HG03108 (cell line): Measurements from ENCODE around the gene FAM163A.
"Not testable (repeated sequence)": the region's sequence is repeated elsewhere in the genome, so short reads cannot be mapped to it uniquely, and the experiment has no call there.

Source experiments
- ATAC-seq: cut with Tn5 transposase; IDR thresholded peaks from one replicate; pipeline ENCODE4 v1.9.1; 2021; ENCODE audit warnings: moderate library complexity; ENCODE audit not compliant: unreplicated experiment

The FAM163A gene

DNA sequence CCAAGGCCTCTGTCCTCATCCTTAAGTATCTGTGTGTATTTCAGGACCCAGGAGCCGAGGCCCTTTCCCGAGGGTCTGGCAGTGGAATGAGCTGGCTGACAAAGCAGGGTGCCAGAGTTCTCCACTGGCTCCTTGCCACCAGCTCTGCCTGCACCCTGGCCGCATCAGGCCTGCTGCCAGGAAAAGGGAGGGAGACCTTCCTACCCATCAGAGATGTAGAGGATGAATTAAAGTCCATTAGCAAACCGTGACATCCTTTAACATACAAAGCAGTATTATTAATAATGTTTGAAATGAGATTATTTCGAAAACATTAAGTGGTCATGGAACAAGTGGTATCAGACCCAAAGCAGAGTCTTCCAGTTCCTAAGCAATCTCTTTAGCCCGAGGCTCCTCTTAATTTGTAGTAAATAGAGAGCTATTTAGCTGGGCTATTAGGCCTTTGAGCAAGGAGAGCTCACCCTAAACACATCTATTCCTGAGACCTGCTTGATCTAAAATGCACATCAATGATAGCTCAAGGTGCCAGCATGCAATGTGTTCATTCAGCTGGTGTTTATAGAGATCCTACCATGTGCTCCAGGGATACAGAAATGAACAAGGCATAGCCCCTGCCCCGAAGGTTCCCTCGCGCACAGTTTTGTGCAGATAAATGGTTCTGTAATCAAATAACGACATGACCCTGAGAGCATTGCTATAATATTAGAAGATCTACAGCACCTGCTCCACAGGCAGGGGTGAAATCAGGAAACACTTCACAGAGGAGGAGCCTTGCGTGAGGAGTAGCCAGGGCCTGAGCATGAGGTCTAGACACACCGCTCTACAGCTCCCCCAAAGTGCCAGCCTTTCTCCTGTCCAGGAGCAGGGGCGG, 44.0 kb downstream of the FAM163A start:
- ATAC-seq: no peak

DNA sequence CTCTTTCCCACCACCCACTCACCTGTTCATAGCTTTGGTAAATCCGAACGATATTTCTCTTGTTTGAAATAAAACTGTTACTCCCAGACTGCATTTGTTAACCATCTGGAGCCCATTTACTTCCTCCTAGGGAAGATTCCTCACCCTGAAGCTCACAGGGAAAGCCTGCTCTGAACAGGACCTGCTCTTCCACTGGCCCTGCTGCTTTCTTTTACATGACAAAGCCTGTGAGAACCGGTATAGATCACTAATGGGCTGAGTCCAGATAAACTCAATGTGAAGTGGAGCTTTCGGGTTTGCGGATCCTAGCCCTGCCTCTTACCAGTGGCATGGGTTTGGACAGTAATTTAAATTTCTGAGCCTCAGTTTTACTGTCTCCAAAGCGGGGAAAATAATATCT, 45.2 kb downstream of the FAM163A start:
- no peak for ATAC-seq

DNA sequence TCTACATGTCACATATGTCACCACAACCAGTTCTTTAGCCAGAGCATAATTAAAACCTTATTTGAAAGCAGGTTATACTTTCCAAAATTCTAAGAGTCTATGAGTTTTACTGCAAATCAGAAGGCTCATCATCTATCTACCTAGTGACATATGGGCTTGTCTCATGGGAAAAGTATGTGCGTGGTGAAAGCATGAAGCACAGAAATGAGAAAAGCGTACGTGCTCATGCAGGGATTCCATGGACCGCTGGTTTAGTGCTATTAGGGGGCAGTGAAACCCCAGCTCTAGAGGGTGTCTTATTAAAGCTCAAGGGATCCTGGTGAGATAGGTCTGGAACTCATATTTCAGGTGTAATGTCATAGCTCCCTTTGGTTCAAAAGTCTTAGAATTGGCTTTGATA, 50.2 kb downstream of the FAM163A start:
- ATAC-seq: no peak

DNA sequence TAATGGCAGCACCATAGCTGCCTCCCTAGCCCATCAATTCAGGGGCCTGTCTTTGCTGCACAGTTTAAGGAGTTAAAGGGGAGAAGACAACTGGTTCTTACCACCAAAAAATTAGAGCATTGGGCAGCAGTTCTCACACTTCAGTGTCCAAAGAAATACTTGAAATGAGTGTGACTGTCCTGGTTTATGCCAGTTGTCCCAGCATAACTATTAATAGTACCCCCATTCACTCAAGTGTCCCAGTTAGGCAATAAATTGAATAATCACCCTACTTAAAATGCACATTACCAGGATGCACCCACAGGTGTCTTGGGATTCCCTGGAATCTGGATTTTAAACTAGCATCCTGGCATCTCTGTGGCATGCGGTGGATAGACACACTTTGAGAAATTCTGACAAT, 51.1 kb downstream of the FAM163A start:
- ATAC-seq: no peak

DNA sequence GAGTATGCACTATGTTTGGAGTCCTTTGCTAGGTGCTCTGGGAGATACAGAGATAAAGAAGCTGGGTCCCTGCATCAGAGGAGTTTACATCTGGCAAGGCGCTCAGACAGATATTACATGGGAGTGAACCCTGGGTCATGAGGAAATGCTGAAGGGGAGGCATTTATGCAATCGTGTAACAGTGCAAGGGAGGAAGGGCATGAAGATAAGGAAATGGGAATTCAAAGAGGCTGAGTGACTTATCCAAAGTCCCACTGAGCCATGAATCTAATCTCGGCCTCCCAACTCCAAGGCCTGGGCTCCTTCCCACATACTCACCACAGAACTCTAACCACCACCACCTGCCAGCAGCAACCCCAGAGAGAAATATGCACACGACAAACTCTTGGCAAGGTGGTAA, 51.6 kb downstream of the FAM163A start:
- no peak for ATAC-seq

DNA sequence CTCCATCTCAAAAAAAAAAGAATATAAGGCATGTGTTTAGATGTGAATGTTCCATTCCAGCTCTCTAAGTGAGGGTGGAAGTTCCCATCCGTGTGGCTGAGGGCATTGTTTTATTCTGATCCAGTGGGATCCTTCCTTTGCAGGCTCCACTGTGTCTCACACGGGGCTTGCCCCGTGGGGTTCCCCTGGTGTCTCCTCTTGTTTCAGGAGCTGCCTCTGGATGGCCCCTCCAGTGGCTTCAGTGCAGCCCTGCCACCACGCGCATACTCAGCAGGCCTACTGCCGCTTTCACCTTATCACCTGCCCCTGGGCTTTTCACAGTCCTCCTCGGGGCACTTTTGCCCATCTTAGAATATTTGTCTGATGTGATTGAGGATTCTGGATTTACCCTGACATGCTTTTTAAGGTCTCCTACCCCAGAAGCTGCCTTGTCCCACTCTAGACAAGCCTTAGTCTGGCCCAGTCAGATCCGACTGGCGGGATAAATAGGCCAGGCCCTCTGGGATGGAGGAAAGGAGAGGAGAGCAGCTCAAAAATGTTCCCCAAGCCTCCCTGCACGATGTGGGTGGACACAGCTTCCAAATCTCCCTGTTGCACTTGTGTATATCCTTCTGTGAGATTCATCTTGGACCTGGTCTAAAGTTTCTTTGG, 55.2 kb downstream of the FAM163A start:
- ATAC-seq: no peak

DNA sequence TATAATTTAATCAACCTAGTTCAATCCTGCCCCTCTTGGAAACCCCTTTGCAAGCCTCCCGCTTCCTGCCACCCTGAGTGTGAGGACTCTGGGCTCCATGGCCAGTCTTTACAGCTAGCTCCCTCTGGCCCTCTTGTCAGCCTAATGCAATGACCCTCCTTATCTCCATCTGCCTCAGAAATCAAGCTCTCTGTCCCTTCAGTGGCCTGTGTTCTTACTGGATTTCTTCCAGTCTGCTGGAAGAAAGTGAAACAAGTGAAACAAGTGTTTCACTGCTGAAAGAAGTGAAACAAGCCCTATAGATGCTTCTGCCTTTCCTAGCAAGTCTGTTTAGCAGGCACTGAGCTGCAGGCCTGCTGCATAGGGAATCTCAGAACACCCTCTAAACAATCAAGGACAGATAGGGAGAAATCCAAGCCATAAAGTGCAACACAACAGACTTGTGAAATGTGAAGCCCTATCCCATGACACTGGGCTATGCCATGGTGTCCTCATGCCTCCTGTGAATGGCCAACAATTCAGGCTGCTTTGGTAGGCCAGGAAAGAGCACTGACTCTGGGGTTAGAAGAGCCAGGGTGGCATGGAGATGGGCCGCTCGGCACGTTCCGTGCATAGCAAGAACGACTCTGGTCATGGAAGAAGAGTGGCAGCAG, 55.9 kb downstream of the FAM163A start:
- ATAC-seq: no peak

DNA sequence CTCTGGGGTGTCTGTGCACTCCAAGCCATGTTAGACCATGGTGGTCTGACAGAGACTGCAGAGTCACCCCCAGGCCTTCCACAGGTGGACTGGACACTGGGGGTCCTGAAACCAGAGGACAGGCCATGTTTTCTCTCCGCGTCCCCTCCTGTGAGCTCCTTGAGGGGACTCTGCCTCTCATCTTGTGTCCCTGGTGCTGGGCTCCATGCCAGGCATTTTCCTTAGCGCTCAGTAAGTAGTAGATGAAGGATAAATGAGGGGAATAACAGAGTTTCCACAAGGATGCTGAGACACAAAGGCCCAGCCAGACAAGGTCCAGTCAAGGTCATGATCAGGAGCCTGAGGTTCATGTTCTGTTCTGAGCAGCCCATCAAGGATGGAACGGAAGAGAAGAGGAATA, 57.4 kb downstream of the FAM163A start:
- ATAC-seq: no peak

DNA sequence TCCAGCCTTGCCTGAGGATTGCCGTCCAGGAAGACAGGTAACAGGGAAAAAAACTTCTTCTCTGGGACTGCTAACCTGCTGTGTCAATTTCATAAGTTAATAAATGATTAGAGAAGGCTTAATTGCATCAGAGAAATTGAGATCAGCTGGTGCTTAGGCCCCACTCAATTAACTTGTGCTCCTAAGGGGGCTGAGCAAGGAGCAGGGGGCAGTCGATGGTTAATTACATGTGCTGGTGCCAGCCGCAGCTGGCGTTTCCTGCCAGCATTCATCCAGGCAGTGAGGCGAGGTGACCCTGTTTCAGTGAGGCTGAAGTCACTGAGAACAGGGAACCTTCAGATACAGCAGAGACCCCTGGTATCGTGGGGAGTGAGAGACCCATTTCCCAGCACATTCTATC, 60.0 kb downstream of the FAM163A start:
- no peak for ATAC-seq

DNA sequence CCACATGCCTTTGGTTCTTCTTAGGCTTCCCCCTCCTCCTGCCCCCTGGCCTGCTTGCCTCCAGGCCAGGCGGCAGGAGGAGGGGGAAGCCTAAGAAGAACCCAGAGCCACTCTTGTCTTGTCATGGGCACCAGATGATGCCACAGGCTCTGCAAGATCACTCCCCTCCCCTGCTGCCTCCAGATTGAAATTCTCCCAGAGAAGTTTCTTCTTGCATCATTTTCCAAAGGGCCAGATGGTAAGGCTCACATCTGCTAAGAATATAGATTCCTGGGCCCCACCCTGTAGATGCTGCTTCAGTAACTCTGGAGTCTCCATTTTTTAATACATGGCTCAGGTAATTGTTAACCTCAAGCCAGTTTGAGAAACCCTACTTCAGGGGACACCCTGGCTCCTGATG, 60.8 kb downstream of the FAM163A start:
- no peak for ATAC-seq

DNA sequence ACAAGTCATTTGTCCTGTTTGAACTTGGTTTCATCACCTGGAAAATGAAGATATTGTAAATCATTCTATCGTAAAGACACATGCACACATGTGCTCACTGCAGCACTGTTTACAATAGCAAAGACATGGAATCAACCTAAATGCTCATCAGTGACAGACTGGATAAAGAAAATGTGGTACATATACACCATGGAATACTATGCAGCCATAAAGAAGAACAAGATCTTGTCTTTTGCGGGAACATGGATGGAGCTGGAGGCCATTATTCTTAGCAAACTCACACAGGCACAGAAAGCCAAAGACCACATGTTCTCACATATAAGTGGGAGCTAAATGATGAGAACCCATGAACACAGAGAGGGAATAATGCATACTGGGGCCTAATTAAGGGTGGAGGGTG, 61.3 kb downstream of the FAM163A start:
- not testable (repeated sequence) for ATAC-seq

DNA sequence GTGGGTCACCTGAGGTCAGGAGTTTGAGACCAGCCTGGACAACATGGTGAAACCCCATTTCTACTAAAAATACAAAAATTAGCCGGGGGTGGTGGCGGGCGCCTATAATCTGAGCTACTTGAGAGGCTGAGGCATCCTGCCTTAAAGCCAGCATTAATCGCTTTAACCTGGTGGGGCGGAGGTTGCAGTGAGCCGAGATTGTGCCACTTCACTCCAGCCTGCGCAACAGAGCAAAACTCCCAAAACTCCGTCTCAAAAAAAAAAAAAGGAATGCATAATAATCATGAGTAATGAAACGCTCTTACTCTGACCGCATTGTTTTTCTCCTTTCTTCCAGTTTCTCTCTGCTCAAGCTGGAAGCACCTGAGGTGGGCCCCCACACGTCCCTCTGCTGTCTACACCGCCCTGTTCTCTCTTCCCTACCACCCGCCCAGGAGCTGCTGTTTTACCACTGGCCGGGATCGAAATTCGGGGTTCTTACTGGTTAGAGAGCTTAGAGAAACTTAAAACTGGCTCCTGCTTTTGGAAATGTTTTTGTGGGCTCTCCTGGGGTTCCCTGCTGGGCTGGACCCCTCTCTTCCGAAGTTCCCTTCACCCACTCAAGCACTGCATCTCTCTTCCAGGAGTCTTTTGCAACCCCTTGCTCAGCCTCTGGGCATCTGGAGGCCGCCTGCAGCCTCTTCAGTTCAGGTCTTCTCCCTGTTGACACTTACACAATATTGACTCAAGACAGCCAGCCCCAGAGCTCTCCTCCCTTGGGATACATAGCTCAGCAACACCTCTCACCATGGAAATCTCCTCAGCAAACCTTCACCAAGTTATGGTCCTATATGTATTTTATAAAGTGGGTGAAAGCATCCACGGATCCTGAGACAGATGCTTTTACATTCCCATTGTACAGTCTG, 62.5 kb downstream of the FAM163A start:
- no peak for ATAC-seq

DNA sequence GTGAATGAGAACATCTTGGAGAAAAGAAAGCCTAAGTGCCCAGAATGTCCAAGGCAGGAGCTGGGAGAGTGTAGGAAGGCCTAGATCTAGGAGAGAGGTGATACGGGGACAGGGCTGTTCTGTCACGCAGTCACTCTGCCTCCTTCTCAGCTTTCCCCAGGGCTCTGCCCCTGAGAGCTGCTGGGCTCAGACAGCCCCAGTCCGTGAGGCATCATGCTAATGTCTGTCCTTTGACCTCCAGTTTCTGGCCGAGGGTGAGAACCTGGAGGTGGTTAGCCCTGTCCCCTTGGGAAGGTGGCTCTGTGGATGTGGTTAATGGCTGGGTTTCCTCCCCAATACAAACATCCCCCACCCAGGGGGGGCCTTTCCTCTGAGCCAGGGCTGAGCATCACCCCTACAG, 63.2 kb downstream of the FAM163A start:
- ATAC-seq: no peak

DNA sequence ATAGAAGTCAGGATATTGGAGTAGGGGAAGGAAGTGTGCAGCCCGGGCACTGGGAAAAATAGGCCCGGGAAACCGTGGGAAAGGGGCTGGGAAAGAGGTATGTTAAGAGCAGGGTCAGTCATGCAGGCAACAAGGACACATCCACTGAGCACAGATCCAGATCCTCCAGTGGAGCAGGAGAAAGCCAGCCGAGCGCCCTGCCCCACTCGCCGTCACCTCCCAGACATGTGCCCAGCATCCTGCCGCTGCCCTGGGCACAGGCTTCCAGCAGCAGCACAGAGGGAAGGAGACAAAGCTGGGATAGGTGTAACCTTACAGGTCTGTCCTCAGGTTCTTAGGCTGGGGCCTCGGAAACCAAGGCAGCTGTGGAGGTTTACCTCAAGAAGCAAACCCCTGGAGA, 64.2 kb downstream of the FAM163A start:
- no peak for ATAC-seq

DNA sequence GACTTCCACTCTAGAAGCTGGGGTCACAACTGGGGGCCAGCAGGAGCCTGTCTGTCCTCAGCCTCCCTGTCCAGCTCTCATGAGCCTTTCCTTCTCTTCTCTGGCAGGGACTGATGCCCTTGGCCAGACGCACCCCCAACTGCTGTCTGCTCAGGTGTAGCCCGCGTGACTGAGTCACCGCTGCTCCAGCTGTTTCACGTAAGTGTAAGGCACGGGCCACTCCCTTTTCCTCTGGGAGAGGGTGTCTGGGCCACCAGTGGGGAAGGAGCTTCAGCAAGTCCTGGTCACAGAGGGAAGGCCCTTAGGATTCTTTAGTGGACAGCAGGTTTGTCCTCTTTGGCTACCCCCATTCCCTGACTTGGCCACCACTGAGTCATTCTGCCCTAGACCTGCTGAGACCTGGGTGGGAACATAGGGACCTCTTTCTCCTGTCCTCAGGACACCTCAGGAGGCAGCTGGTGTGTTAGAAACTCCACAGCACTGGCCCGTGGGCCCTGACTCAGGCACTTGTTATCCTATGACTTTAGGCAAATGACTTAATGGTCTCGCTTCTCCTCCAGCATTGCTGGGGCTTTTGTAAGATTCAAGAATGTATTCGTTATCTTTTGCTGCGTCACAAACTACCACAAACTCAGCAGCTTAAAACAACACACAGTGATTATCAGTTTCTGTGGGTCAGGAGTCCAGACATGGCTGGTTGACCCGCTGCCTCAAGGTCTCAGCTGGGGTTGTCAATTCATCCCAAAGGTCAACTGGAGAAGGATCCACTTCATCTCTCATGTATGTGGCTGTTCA, 64.8 kb downstream of the FAM163A start:
- ATAC-seq: no peak

DNA sequence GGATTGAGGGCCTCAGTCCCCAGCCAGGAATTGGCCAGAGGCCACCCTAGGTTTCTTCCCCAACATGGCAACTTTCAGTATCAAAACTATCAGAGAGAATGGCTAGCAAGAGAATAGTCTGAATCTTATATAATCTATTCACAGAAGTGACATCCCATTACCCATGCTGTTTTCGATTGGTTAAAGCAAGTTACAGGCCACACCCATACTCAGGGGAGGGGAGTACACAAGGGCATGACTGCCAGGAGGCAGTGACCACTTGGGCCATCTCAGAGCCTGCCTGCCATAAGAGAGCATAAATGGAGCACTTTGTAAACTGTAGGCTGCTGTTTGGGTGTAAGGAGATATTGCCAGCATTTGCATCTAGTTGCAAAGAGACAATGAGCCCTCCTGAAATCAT, 65.4 kb downstream of the FAM163A start:
- no peak for ATAC-seq

DNA sequence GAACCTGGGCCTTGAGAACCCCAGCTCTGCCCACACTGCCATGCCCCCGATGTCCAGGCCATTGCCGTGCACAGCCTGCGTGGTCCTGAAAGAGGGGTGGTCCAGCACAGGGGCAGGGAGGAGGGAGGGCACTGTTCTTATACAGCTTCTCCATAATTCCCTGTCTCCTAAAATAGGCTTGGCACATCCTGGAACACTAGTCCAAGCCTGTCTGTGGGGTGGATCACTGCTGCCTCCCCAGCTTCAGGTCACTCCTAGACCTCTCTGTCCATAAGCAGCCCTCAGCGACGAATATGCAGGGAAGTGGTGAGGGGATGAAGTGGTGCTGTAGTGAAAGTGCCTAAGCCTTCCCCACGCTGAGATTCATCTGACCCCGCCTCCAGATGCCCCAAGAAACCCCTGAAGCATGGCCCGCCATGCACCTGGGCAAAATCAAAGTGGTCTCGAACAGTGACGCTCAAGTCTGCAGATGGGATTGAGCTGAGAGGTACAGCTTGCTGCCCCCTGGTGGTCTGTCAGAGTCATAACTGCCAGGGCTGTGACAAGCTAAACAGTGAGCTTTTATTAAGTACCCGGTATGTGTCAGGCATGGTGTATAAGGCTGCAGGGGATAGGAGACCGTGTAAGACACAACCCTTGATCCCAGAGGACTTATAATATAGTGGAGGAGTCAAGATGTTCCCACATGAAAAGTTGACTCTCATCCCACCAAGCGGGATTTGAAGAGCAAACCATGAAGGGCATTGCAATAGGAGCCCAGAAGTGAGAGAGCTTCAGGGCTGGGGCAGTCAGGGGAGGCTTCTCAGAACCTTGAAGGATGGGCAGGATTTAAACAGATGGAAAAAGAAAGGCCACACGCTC, 66.6 kb downstream of the FAM163A start:
- no peak for ATAC-seq

DNA sequence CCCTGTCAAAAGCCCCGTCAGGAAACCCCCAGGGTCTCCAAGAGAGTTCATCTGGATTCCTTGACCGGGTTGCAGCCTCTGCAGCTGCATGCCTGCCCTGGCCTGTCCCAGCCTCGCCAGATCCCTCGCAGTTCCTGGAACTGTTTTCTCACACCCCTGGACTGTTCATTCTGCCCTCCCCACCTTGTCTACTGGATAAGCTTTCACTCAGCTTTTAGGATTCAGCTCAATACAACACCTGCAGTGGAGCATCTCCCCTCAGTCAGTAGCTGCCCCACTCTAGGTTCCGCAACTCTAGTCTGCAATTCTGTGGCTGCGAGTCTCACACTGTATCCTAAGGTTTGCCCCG, 67.2 kb downstream of the FAM163A start:
- no peak for ATAC-seq

DNA sequence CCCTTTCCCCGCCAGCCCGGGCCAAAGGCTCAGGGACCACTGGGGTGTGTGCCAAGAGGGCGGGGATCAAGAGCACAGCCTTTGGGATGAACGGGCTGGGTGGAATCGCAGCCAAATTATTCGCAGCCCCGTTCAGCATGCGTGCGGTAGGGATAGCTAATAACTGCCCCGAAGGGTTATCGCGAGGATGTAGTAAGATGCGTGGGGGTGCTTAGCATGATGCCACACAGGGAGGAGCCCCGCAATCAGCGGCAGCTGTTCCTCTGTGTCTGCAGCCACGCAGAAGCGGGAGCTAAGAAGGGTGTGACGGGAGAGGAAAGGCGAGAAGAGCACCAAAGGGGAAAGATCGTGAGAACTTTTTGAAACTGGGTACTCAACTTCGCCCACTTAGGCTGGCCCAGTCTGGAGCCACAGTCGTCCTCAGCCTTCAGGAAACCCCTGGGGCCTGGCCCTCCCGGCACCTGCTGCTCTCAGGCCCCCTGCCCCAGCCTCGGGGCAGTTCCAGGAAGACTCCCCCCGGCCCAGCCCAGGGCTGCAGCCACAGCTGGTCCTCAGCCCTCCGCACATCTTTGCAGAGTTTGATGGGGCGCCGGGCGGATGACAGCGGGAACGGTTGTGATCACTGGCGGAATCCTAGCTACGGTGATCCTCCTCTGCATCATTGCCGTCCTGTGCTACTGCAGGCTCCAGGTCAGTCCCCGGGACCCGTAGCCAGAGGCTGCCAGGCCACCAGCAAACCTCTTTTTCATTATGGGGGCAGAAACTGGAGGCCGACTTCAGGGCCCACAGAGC, 69.6 kb downstream of the FAM163A start:
- no peak for ATAC-seq
